GM23248 (cell line): Measurements from ENCODE around the gene NHLRC4. TPM values are rescaled to one million over a fixed set of nuclear protein-coding genes. Genes with fewer than 3 reads are reported as not detected.

Experiments used
- DNase-seq: peaks from one replicate; pipeline ENCODE4 v3.0.0-alpha.2; 2015
- H2AFZ ChIP-seq: fragments of 200-600 bp; sonication (generic); 2 replicates; pipeline ENCODE4 v1.6.1; 2016; ENCODE audit warnings: antibody characterized with exemption
- H3F3A ChIP-seq: fragments of 200-600 bp; sonication (generic); 2 replicates; pipeline ENCODE4 v1.6.1; 2016; ENCODE audit warnings: mild to moderate bottlenecking, antibody characterized with exemption, mixed run types; ENCODE audit not compliant: insufficient read depth
- H3K27ac ChIP-seq: fragments of 200-600 bp; sonication (generic); 2 replicates; pipeline ENCODE4 v1.5.1; 2016; ENCODE audit warnings: mild to moderate bottlenecking
- H3K27me3 ChIP-seq: fragments of 200-600 bp; sonication (generic); replicated peaks from 2 replicates; pipeline ENCODE4 v1.6.1; 2016; ENCODE audit warnings: mild to moderate bottlenecking; ENCODE audit not compliant: insufficient read depth
- H3K36me3 ChIP-seq: fragments of 200-600 bp; sonication (generic); 2 replicates; pipeline ENCODE4 v1.6.1; 2016; ENCODE audit warnings: low read depth, mild to moderate bottlenecking
- H3K4me1 ChIP-seq: fragments of 200-600 bp; sonication (generic); 2 replicates; pipeline ENCODE4 v1.6.1; 2016; ENCODE audit warnings: mild to moderate bottlenecking; ENCODE audit not compliant: insufficient read depth
- H3K4me2 ChIP-seq: fragments of 200-600 bp; sonication (generic); one replicate; pipeline ENCODE4 v1.6.1; 2016; ENCODE audit warnings: mild to moderate bottlenecking; ENCODE audit not compliant: unreplicated experiment
- H3K4me3 ChIP-seq: fragments of 200-600 bp; sonication (generic); 2 replicates; pipeline ENCODE4 v1.5.1; 2016; ENCODE audit warnings: mild to moderate bottlenecking
- H3K79me2 ChIP-seq: fragments of 200-600 bp; sonication (generic); 2 replicates; pipeline ENCODE4 v1.6.1; 2016; ENCODE audit warnings: mild to moderate bottlenecking; ENCODE audit not compliant: insufficient read depth
- H3K9ac ChIP-seq: fragments of 200-600 bp; sonication (generic); 2 replicates; pipeline ENCODE4 v1.6.1; 2016; ENCODE audit warnings: mild to moderate bottlenecking
- H3K9me2 ChIP-seq: fragments of 200-600 bp; sonication (generic); 2 replicates; pipeline ENCODE4 v1.6.1; 2016; ENCODE audit warnings: mixed run types, mild to moderate bottlenecking, moderate library complexity; ENCODE audit not compliant: insufficient read depth
- H3K9me3 ChIP-seq: fragments of 200-600 bp; sonication (generic); one replicate; pipeline ENCODE4 v1.6.1; 2017; ENCODE audit warnings: low read depth
- H4K20me1 ChIP-seq: fragments of 200-600 bp; sonication (generic); 2 replicates; pipeline ENCODE4 v1.6.0; 2016; ENCODE audit not compliant: insufficient read depth
- EZH2 ChIP-seq: fragments of 200-600 bp; sonication (generic); IDR thresholded peaks from 2 replicates; pipeline ENCODE4 v1.6.1; 2018; ENCODE audit warnings: antibody characterized with exemption, mild to moderate bottlenecking; ENCODE audit not compliant: insufficient read depth, poor library complexity, severe bottlenecking
- EZH2phosphoT487 ChIP-seq: fragments of 200-600 bp; sonication (generic); IDR thresholded peaks from 2 replicates; pipeline ENCODE4 v1.6.1; 2018; ENCODE audit warnings: antibody characterized with exemption, moderate library complexity, mild to moderate bottlenecking, low read depth; ENCODE audit not compliant: insufficient read depth
- WGBS, 2 experiments: methylation state at CpG; one replicate each; pipeline ENCODE4 v1.1.6; 2015 to 2017; ENCODE audit warnings: low lambda C conversion rate in 2 of 2, low coverage in 1 of 2; ENCODE audit errors: missing lambda C conversion rate in 2 of 2; 5-methylcytosine and 5-hydroxymethylcytosine counted together
- in situ Hi-C: fragments of 300-500 bp; cut with MboI; formaldehyde crosslinking; loops from 2 replicates; pipeline ENCODE4 v1.15.0; 2020
- polyA plus RNA-seq: library from polyadenylated mRNA; unstranded; fragments of >200 nt; fragmentation: Nextera tagmentation; extraction: Ambion mirVana; gene quantifications from 2 replicates; pipeline ENCODE4 v1.2.1, GENCODE V29; 2016
- total RNA-seq: library from RNA; depleted of rRNA; stranded (reverse); fragments of >200 nt; shearing (Covaris generic); gene quantifications from 2 replicates; pipeline ENCODE4 v1.2.3, GENCODE V29; 2014

Gene NHLRC4
- total and polyA plus RNA-seq, 2 experiments from 2014 or later, result 0.11 to 0.20 TPM

GRCh38 chr16:530111-530817, 36.5 kb upstream of the NHLRC4 start:
- Histone ChIP-seq H3K27ac (peak overlapping the region; percentile 85), H3K9ac (peak overlapping the region; percentile 83), H3K4me1 (peaks cover 25% of the 10 kb centered on the region), H3K4me2 (no peak overlapping the region), H4K20me1 (no peaks in the 10 kb centered on the region), H3K27me3 (no peaks in the 10 kb centered on the region), H3F3A (peaks cover 22% of the 10 kb centered on the region), H3K9me2 (no peaks in the 10 kb centered on the region), H3K79me2 (peaks cover 83% of the 10 kb centered on the region), H3K9me3 (no peaks in the 10 kb centered on the region), H3K36me3 (no peaks in the 10 kb centered on the region), H2AFZ (no peak overlapping the region), H3K4me3 (peak overlapping the region; percentile 86; the same call in 1 of the 2 replicates)
- TF ChIP-seq EZH2, result no peak
- no peak for TF ChIP-seq EZH2phosphoT487
- DNase-seq, result no peak
- WGBS, 2 experiments, result 77 to 81% methylated on average over 21 to 23 of the region's 23 CpGs
- in situ Hi-C loops, result no loop called here

DNA sequence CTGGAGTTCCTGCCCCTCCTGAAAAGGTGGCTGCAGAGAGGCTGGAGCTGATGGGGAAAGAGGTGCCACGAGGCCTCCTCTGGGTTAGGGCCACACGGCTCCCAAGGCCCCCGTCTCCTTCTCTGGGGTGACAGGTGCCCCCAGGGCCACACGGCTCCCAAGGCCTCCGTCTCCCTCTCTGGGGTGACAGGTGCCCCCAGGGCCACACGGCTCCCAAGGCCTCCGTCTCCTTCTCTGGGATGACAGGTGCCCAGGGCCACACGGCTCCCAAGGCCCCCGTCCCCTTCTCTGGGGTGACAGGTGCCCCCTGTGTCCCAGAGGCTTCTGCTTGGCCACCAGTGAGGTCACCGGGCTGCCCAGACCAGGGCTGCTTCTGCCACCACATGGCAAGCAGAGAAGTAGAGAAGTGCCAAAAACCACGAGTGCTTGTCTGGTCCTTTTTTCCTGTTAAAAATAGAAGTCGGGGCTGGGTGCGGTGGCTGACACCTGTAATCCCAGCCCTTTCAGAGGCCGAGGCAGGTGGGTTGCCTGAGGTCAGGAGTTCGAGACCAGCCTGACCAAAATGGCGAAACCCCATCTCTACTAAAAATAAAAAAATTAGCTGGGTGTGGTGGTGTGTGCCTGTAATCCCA, 35.2 kb upstream of the NHLRC4 start:
- in situ Hi-C loops, result no loop called here
- Histone ChIP-seq H4K20me1 (no peaks in the 10 kb centered on the region), H3K36me3 (no peaks in the 10 kb centered on the region), H3K9me3 (no peaks in the 10 kb centered on the region), H3K27ac (no peak overlapping the region), H3K9ac (no peak overlapping the region), H3K4me2 (no peak overlapping the region), H3K4me1 (peaks cover 18% of the 10 kb centered on the region), H2AFZ (no peak overlapping the region), H3K4me3 (no peak overlapping the region), H3K27me3 (no peaks in the 10 kb centered on the region), H3K9me2 (no peaks in the 10 kb centered on the region), H3K79me2 (peaks cover 89% of the 10 kb centered on the region), H3F3A (peaks cover 13% of the 10 kb centered on the region)
- TF ChIP-seq EZH2, result no peak
- no peak for TF ChIP-seq EZH2phosphoT487
- 88 to 92% methylated on average over 9 to 16 of the region's 16 CpGs for WGBS, 2 experiments
- no peak for DNase-seq

DNA sequence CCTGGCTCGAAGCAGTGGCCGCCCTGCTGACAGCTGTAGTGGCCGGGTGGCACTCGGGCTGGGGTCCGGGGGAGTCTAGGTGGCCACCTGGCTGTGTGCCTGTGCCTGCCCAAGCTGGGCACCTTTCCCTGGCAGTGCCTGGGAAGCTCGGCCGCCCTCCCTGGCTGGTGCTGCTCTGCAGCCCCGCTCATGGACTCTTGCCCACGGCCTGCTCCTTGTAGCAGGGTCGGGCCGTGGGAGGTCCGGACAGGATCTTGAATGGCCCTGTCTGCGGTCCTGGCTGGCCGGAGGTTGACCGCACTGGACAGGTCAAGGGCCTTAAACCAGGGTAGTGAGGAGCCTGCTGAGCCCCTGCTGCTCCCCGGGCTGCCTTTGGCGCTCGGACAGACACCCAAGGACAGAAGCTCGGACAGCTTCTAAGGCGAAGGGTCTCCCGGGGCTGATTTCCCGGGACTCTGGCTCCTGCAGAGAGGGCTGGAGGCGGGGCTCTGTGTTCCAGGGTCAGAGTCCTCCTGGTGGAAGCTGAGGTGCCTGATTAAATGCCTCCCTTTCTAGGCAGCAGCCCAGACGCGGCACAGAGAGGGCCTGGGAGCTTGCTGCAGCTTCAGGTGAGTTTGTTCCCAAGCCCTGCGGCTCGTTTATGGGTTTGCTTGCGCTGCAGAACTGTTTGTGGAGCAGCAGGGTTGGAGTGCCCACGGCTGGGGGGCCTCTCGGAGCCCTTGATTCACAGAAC, 33.2 kb upstream of the NHLRC4 start:
- Histone ChIP-seq H3K4me2 (no peak overlapping the region), H3K79me2 (peaks cover 100% of the 10 kb centered on the region), H3K27me3 (no peaks in the 10 kb centered on the region), H3K4me3 (no peak overlapping the region), H3F3A (peaks cover 13% of the 10 kb centered on the region), H3K9ac (no peak overlapping the region), H4K20me1 (no peaks in the 10 kb centered on the region), H3K36me3 (no peaks in the 10 kb centered on the region), H3K27ac (no peak overlapping the region), H2AFZ (no peak overlapping the region), H3K4me1 (peaks cover 18% of the 10 kb centered on the region), H3K9me3 (no peaks in the 10 kb centered on the region), H3K9me2 (no peaks in the 10 kb centered on the region)
- 84% methylated on average over 27 to 29 of the region's 30 CpGs for WGBS, 2 experiments
- no peak for DNase-seq
- in situ Hi-C loops, result no loop called here
- TF ChIP-seq EZH2phosphoT487 (no peak), EZH2 (no peak)

DNA sequence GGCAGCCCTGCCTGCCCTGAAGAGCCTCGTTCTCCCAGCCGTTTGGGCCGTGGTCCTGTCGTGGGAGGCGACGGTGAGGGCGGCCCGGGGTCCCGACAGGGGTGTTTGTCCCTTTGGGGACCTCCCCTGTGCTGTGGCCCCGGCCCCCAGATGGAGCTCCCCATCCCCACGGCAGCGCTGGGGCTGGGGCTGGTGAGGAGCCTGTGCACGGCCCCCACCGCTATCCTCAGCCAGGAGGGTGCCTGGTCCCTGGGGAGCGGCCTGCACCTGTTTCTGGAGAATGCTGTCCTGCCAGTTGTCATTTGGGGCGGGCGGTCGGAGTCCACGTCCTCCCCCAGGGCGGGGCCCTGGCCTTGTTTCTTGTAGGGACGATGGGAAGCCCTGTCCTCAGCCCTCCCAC, 32.7 kb upstream of the NHLRC4 start:
- H3K27ac ChIP-seq, result no peak overlapping the region
- H2AFZ ChIP-seq, result no peak overlapping the region
- no peak overlapping the region for H3K9ac ChIP-seq
- no peak for DNase-seq
- H3F3A ChIP-seq, result peaks cover 9% of the 10 kb centered on the region
- H3K36me3 ChIP-seq, result no peaks in the 10 kb centered on the region
- no peak overlapping the region for H3K4me2 ChIP-seq
- H3K9me3 ChIP-seq, result no peaks in the 10 kb centered on the region
- no peaks in the 10 kb centered on the region for H4K20me1 ChIP-seq
- peaks cover 100% of the 10 kb centered on the region for H3K79me2 ChIP-seq
- in situ Hi-C loops, result no loop called here
- H3K4me3 ChIP-seq, result no peak overlapping the region
- no peaks in the 10 kb centered on the region for H3K27me3 ChIP-seq
- no peaks in the 10 kb centered on the region for H3K9me2 ChIP-seq
- H3K4me1 ChIP-seq, result peaks cover 16% of the 10 kb centered on the region
- 91 to 92% methylated on average over 20 to 21 of the region's 21 CpGs for WGBS, 2 experiments
- TF ChIP-seq EZH2phosphoT487, result no peak
